Right renal pelvis (tissue), 4 donors: ENCODE measurements around the gene RACGAP1. TPM values are rescaled to one million over a fixed set of nuclear protein-coding genes. Genes with fewer than 3 reads are reported as not detected.

ENCODE experiments used
- DNase-seq, 4 donors: peaks; one replicate each; pipeline ENCODE4 v3.0.0-alpha.2; 2013; ENCODE audit warnings: low read depth in 4 of 4, low spot score in 3 of 4, missing footprints in 1 of 4
- polyA plus RNA-seq, 4 donors: library from polyadenylated mRNA; unstranded; fragments of 120-200 nt; gene quantifications; one replicate each; pipeline ENCODE4 v1.2.1, GENCODE V29; 2013; ENCODE audit not compliant: insufficient read length in 4 of 4

RACGAP1 gene
- polyA plus RNA-seq, 4 donors: 42.4 to 54.4 (median 49.8) TPM

- DNase-seq: no peak
These were observed 65.4 kb downstream of the RACGAP1 start for GRCh38 chr12:49959685-49960473.

DNA sequence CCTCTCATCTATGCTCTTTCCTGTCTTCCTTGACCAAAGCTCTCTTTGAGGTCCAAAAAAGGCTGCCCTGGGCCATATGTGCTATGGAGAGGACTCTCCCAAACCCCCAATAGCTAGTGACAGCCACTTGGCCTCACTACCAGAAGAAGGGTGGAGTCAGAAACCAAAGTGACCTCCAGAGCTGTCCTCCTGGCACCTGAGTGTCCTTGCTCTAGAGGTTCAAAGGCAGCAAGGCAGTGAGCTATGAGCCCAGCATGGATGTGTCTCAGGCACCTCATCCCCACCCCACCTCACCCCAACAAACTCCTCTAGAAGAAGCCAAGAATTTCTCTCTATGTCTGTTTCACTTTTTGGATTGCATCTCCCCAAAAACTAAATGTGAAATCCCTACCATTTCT, 67.7 kb downstream of the RACGAP1 start:
- no peak for DNase-seq

DNA sequence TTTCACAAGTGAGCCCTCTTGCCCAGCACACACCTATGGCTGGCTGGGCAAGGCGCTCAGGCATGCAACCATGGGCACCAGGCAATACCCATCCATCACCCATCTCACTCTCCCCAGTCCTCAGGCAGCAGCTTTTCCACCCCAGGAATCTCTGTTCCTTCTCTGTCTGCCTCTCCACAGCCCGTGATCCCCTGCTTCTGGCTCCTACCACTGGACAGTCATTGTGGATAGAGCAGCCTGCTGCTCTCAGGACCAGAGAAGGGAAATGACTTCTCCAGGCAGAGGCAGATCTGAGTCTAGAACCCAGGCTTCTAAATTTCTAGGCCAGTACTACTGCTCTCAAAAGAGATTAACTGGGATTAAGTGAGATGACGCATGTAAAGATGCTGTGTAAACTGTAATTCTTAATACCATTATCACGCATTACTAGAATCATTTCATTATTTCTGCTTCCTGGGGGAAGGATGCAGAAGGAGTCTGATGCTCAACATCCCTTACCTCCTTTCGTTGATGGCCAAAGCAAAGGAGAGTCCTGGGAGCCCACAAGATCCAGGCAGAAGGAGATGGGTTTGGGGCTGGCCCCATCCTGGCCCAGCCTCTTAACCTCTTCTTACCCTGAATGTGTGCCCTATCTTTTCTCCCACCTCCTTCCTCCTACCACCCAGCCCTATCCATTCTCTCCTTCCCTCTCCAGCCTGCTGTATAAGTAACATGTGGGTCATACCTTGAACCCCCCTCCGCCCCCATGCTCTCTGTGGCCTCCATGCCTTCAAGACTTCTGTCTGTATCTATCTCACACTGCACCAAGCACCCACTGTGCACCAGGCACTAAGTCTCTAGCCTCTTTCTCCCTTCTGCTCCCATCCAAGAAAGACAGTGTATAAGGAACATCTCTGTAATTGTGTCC, 68.4 kb downstream of the RACGAP1 start:
- DNase-seq: no peak

DNA sequence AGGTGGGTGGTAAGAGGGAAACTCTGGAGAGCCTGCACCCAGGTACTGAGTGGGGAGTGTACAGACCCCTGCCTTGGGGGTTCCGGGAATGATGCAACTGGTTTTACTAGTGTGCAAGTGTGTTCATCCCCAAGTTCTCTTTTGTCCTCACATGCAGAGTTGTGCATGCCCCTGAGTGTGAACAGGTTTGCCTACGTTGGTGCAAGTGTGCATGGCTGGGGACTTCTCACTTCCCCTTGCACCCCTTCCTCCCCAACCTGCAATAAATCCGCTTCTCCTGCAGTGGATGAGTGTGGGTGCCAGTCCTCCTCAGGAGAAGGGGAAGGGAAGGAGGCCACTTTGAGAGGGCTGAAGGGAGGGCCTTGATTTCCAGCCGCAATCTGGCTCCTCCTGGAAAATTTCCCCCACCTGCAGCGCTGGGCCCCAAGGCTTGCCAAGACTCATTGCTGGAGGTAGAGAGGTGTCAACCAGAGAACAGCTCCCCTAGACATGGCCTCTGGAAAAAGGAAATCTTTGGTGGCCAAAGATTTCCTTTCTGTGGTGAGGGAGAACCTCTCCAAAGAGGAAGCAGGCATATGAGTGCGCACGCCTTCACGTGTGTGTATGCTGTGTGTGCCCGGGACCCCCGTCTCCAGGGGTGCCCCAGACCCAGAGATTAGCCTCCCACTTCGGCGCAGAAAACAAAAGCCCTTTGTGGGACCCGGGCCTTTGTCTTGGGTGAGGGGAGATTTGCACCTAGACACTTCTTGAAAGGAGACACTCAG, 69.2 kb downstream of the RACGAP1 start:
- DNase-seq: no peak

GRCh38 chr12:49954863-49955830, 70.1 kb downstream of the RACGAP1 start:
- DNase-seq: no peak

DNA sequence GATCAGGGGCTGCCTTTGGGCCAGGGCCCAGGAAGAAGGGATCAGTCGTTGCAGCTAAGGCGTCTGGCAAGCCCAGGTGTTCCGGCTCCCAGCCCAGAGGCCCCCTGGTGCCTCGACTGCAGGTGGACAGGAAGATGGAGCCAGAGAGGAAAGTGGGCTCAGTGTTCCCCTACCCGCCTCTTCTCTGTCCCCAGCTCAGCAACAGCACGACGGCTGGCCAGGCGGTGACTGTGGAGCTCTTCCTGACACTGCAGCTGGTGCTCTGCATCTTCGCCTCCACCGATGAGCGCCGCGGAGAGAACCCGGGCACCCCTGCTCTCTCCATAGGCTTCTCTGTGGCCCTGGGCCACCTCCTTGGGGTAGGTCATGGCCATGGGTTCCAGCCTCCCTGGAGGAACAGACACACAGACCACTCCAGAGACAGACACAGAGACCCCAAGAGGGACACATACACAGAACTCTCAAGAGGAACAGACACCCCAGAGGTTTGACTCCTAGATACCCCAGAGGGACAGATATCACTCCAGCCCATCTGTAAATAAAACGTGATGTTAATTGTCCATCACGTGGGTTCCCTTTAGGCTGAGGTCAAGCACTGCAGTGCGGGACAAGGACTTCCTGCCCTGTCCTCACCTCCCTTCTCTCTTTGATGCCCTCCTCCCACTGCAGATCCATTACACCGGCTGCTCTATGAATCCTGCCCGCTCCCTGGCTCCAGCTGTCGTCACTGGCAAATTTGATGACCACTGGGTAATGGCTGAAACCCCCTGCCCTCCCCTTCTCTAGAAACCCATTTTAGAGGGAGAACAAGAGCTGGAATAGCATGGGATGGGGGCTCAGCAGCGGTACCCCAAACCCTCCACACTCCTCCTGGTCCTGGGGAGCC, 71.1 kb downstream of the RACGAP1 start:
- DNase-seq: no peak

GRCh38 chr12:49953151-49953550, 72.1 kb downstream of the RACGAP1 start:
- no peak for DNase-seq

GRCh38 chr12:49952391-49953055, 72.8 kb downstream of the RACGAP1 start:
- no peak for DNase-seq

DNA sequence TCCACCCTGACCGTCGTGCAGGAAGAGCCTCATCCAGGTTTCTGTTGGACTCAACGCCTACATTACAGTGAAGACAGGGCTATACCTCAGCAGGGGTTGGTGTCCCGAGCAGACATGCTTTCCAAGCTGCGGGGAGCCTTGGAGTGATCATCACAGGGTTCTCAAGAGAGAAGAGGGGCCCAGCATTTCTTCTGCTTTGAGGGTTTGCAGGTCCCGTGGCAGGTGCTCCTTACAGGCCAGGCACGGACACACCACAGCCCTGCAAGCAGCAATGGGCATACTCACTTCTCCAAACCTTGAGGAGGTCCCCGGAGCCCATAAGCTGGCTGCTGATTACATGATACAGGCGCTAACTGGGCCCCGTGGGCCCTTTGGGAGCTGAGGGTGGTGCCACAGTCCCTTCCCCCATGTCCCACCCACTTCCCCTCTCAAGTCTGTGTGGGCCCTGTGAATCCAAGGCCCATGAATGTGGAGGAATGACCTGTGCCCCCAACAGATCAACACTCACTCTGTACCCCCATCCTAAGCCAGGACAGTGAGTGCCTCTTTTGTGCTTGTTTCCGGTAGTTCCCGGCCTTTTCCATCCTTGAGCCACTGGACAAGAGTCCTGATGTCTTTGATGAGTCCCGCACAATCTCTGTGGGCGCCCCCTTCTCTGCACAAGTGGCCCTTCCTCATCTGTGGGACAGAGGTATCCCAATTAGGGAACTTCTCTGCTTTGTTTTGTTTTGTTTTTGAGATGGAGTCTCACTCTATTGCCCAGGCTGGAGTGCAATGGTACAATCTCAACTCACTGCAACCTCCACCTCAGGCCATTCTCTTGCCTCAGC, 73.7 kb downstream of the RACGAP1 start:
- no peak for DNase-seq

DNA sequence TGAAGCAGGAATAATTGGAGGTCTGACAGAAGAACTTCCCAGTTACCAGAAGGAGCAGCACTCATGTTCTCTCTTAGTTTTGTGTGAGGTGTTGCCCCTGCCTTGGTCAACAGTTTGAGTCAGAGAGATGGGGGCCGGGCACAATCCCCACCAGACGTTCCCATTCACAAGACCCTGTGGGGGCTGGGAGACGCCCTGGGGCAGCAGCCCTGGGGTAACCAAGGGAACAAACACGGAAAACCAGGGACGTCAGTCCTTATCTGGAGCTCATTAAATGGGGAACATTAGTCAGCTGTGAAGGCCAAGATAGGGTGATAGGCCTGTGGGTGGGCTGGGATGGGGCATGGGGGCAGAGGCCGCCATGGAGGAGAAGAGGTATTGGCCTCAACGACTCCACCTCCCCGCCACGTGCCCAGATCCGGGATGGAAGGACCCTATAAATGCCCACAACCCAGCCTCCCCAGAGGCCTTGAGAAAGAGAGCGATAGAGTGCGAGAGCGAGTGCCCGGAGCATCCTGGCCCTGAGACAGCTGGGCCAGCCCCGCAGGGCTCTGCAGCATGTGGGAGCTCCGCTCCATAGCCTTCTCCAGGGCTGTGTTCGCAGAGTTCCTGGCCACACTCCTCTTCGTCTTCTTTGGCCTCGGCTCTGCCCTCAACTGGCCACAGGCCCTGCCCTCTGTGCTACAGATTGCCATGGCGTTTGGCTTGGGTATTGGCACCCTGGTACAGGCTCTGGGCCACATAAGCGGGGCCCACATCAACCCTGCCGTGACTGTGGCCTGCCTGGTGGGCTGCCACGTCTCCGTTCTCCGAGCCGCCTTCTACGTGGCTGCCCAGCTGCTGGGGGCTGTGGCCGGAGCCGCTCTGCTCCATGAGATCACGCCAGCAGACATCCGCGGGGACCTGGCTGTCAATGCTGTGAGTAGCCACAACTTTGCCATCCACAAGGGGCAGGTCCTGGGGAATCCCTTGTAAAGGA, 74.7 kb downstream of the RACGAP1 start, which contains the start of gene AQP2:
Gene AQP2 (plus strand): TSS at position 465 of the 979 bp plus-strand sequence. CDS start 94 bp downstream, at position 559.
- no peak for DNase-seq

DNA sequence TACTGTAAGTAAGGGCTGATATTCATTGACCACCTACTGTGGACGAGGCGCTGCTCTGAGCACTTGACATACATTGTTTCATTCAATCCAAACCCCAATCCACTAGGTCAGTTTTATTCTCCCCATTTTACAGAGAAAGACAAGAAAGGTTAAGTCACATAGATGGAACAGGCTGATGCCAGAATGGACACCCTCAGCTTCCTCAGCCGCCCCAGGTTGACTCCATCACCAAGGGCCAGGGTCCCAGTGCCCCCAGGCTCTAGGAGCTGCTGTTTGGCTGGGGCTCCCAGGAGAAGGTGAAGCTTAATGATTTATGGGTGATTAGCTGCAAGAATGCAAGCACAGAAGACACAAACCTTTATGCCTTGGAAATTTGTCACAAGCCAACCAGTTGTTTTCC, 75.4 kb downstream of the RACGAP1 start:
- DNase-seq: no peak

DNA sequence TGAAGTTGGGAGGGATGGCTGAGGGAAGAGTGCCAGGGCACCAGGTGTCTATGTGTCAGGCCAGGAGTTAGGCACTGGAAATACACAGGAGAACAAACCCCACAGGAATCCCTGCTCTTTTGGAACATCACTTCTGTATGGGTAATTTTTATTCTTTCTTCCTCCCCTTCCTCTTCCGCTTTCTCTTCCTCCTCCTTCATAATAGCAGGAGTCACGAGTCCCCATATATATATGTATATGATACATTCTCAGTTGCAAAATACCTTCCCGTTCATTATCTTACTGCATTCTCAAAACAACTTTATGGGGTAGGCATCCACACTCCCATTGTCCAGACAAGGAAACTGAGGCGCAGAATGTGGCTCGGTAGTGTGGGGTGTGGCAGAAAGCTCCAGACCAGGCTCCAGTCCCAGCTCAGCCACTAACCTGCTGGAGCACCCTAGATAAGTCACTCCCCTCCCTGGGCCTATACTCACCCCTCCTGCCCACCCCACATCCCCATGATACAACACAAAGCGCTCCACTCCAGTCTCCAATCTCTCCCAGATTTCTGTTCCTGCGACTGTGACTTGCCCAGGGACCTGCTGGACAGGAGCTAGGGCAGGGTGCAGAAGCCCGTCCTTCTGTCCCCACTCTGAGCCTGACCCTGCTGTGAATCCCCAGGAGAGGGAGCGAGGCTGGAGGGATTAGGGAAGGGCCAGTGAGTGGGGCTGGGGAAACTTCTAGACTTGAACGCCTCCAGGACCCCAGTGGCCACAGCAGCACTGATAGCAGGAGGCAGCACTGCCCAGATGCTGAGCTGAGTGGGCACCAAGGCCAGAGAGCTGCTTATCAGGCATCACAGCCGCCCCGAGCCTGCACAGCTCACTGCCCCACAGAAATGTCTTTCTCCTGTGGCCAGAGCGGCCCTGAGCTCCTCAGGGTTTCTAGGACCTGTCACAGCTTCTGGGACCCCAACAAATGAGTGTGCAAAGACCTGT, 76.1 kb downstream of the RACGAP1 start:
- no peak for DNase-seq

DNA sequence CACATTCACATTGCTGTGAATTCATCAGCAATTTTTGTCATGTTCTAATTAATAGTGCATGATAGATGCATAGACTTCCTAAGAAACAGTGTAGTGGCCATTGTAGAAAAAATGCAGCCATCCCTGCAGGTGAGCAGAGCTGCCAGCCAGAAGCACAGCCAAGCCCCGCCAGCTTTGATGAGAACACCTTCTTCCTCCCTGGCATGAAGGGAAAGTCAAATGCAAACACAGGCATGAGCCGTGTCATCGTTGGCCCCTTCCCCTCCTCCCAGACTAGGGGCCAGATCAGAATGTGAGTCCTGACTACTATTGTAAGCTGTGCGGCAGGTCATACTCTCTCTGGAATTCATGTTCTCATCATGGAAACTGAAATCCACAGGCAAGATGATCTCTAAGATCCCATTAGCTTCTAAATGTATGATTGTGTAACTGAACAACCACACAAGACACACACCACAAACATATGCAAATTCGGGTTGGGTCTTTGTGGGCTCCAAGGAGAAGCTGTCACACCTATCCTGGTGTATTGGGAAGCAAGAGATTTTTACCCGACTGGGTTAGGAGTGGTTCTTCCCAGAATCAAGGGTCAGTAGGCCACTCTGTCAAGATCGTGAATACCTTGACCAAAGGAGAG, 77.6 kb downstream of the RACGAP1 start:
- DNase-seq: no peak

GRCh38 chr12:49946497-49946896, 78.8 kb downstream of the RACGAP1 start:
- DNase-seq: no peak
